ENCODE data around the gene IFNLR1. TPM values are rescaled to one million over a fixed set of nuclear protein-coding genes. Genes with fewer than 3 reads are reported as not detected.

The IFNLR1 gene
- total and polyA plus RNA-seq, 2 of the 8 experiments (the other 6 are each of a cell fraction or from before 2014, with no cell fraction given): 6.8 to 10.1 TPM

DNA sequence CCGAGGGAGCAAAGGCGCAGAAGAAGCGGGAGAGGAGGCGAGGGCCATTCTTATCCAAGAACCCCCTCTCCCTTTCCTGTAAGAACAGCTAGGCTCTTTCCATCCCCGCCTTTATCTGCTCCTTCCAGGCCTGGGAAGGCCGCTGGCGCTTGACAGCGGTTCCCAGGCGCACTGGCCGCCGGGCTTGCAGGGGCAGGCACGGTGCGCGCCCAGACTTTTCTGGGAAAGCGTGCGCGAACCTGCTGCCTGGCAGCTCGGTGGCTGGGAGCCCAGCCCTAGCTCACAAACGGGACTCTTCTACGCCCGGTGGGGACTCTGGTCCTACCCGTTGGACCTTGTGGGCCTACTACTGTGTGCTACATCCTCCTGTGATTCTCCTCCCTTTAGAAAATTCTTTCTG lies 8.8 kb upstream of the IFNLR1 start (continued):
- TF ChIP-seq CEBPB (IDR thresholded peaks at IDR 0.05; ENCODE audit: low read depth, low read length) (no peak), RNF2 (IDR thresholded peaks at IDR 0.05; ENCODE audit: borderline replicate concordance, low read depth, low read length, missing control alignments, poor library complexity, severe bottlenecking) (no peak), JUND (IDR thresholded peaks at IDR 0.05; ENCODE audit: low read length) (no peak), SRF (IDR thresholded peaks at IDR 0.05; ENCODE audit: low read depth, low read length) (no peak), CHD1 (IDR thresholded peaks at IDR 0.05; ENCODE audit: low read depth, low read length) (no peak), SAP30 (IDR thresholded peaks at IDR 0.05; ENCODE audit: insufficient read depth, insufficient replicate concordance, low read length) (no peak), SP2 (IDR thresholded peaks at IDR 0.05; ENCODE audit: low read length) (no peak), ASH2L (IDR thresholded peaks at IDR 0.05; ENCODE audit: low read length) (no peak), TAF7 (optimal IDR thresholded peaks at IDR 0.05; ENCODE audit: borderline replicate concordance, low read depth, low read length) (no peak)

All from H1 (cell line).